GM19238 (cell line): ENCODE results near the gene HIGD1A.

Source experiments
- DNase-seq: peaks from one replicate; pipeline ENCODE4 v3.0.0; 2011; ENCODE audit warnings: low spot score; ENCODE audit not compliant: insufficient read length

Gene HIGD1A

GRCh38 chr3:42804106-42804830, at the start of gene HIGD1A:
Gene HIGD1A (minus strand): TSS chr3:42804490. CDS start chr3:42794253, 10,237 bp downstream.
- peak; percentile 94 for DNase-seq

- no peak for DNase-seq
Observed at GRCh38 chr3:42853739-42854302, 49.5 kb upstream of the HIGD1A start.

GRCh38 chr3:42853056-42853455, 48.8 kb upstream of the HIGD1A start:
- DNase-seq, result no peak

GRCh38 chr3:42852441-42852840, 48.2 kb upstream of the HIGD1A start:
- no peak for DNase-seq

- no peak for DNase-seq
Observed at GRCh38 chr3:42851228-42851834, 47.0 kb upstream of the HIGD1A start.

GRCh38 chr3:42850263-42850662, 46.0 kb upstream of the HIGD1A start:
- no peak for DNase-seq

- DNase-seq, result no peak
Observed at GRCh38 chr3:42849017-42849416, 44.7 kb upstream of the HIGD1A start.

- DNase-seq, result no peak
Observed at GRCh38 chr3:42847731-42848130, 43.4 kb upstream of the HIGD1A start.

GRCh38 chr3:42846685-42847522, 42.6 kb upstream of the HIGD1A start:
- DNase-seq, result peak; percentile 35

GRCh38 chr3:42844815-42845214, 40.5 kb upstream of the HIGD1A start:
- DNase-seq, result no peak

- no peak for DNase-seq
Observed at GRCh38 chr3:42844412-42844713, 40.1 kb upstream of the HIGD1A start.

- DNase-seq, result no peak
Observed at GRCh38 chr3:42843713-42844411, 39.6 kb upstream of the HIGD1A start.

GRCh38 chr3:42841332-42841731, 37.0 kb upstream of the HIGD1A start:
- DNase-seq, result no peak

GRCh38 chr3:42839616-42840015, 35.3 kb upstream of the HIGD1A start:
- no peak for DNase-seq

GRCh38 chr3:42838571-42838970, 34.3 kb upstream of the HIGD1A start:
- DNase-seq, result no peak

GRCh38 chr3:42836150-42837123, 32.1 kb upstream of the HIGD1A start:
- DNase-seq, result no peak

- no peak for DNase-seq
Observed at GRCh38 chr3:42831321-42831713, 27.0 kb upstream of the HIGD1A start.

GRCh38 chr3:42830437-42831320, 26.4 kb upstream of the HIGD1A start:
- no peak for DNase-seq
